HT-29 (cell line): ENCODE results near the gene NRCAM. TPM values are rescaled to one million over a fixed set of nuclear protein-coding genes. Genes with fewer than 3 reads are reported as not detected.
"Not testable (repeated sequence)": the region's sequence is repeated elsewhere in the genome, so short reads cannot be mapped to it uniquely, and the experiment has no call there.

Source experiments
- DNase-seq: peaks from one replicate; pipeline ENCODE4 v3.0.0-alpha.2; 2015; ENCODE audit warnings: low spot score
- total RNA-seq: library from RNA; depleted of rRNA; stranded (reverse); fragments of >200 nt; shearing (Covaris generic); gene quantifications from 2 replicates; pipeline ENCODE4 v1.2.3, GENCODE V29; 2014

NRCAM gene
- total RNA-seq, 1 experiment from 2014 or later, result 0.61 TPM

GRCh38 chr7:108345710-108346336, 110.4 kb downstream of the NRCAM start:
- no peak for DNase-seq

- DNase-seq, result peak; percentile 66
Observed at GRCh38 chr7:108340856-108341411, 115.3 kb downstream of the NRCAM start.

DNA sequence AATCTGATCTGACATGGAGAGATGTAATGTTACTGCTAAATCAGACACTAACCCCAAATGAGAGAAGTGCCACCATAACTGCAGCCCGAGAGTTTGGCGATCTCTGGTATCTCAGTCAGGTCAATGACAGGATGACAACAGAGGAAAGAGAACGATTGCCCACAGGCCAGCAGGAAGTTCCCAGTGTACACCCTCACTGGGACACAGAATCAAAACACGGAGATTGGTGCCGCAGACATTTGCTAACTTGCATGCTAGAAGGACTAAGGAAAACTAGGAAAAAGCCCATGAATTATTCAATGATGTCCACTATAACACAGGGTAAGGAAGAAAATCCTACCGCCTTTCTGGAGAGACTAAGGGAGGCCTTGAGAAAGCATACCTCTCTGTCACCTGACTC, 115.8 kb downstream of the NRCAM start:
- not testable (repeated sequence) for DNase-seq

GRCh38 chr7:108335269-108335918, 120.8 kb downstream of the NRCAM start:
- peak; percentile 37 for DNase-seq

- DNase-seq, result no peak
Observed at GRCh38 chr7:108332937-108333336, 123.3 kb downstream of the NRCAM start.

GRCh38 chr7:108331971-108332370, 124.3 kb downstream of the NRCAM start:
- no peak for DNase-seq

DNA sequence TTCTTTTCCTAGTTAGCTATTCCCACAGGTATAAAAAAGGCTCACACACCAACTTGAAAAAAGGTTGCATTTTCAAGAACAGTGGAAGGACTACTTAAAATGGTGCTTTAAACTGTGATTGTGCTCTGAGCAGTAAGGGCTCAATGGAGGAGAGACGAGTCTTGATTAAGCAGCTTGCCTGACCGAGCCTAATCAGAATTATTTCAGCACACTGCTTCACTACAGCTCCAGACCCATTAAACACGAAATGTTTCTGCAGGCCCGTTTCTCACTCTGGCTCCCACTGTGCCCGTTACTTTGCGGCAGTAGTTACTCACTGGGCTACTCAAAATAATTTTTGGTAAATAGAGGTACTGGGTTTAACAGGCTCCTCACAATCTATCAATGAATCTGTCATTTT, 126.0 kb downstream of the NRCAM start:
- no peak for DNase-seq

GRCh38 chr7:108329514-108329913, 126.7 kb downstream of the NRCAM start:
- DNase-seq, result no peak

DNA sequence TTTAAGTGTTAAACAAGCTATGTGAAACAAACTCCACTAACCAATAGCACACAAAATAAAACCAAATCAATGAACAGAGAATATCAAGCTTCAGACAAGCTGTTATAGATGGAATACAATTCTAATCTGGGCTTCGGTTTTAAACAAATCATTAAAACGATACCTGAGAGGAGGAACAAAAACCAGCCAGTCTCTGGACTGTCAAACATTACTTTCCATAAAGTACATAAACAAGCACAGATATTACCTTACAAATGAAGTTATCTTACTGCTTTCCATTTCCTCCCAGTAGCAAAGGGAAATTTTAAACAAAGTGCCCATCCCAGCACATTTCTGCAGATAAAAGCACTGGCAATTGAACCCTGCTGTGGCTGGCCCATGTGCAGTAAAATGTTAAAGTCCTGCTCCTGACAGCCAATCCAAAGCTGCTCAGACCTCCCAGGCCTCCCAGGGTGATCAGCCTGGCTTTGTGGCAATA, 128.0 kb downstream of the NRCAM start:
- no peak for DNase-seq

DNA sequence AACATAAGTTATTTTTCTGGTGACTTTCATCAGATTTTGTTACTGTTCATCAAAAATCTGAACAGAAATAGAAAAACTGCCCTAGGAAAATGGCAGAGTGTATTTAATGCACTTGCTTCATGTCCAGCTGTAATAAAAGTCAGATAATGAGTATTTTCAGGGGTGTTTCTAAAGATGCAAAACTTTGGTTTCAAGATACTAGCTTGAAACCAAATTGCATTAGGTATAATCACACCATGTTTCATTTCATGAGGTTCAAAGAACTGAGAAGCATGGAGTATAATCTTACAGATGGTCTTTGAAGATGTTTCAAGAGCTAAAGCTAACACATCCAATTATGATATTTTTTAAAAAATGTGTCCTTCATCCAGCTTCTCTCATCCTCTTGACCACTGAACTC, 128.9 kb downstream of the NRCAM start:
- DNase-seq, result no peak

DNA sequence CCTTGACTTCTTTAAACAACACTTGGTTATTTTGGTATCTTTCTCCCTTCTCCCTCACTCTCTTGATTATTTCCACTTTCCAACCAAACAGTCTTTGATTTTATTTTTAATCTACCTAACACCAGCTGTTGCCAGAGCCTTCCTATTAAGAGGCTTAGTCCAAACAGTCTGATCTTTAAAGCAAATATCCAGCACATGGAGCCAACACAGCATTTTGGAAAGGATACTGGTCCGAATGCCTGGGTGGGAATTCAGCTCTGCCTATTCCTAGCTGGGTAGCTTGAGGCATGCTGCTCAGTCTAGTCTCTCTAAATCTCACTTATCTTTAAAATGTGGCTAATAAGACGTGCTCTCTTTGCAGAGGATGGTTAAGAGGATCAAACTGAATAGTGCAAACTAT, 129.3 kb downstream of the NRCAM start:
- no peak for DNase-seq

DNA sequence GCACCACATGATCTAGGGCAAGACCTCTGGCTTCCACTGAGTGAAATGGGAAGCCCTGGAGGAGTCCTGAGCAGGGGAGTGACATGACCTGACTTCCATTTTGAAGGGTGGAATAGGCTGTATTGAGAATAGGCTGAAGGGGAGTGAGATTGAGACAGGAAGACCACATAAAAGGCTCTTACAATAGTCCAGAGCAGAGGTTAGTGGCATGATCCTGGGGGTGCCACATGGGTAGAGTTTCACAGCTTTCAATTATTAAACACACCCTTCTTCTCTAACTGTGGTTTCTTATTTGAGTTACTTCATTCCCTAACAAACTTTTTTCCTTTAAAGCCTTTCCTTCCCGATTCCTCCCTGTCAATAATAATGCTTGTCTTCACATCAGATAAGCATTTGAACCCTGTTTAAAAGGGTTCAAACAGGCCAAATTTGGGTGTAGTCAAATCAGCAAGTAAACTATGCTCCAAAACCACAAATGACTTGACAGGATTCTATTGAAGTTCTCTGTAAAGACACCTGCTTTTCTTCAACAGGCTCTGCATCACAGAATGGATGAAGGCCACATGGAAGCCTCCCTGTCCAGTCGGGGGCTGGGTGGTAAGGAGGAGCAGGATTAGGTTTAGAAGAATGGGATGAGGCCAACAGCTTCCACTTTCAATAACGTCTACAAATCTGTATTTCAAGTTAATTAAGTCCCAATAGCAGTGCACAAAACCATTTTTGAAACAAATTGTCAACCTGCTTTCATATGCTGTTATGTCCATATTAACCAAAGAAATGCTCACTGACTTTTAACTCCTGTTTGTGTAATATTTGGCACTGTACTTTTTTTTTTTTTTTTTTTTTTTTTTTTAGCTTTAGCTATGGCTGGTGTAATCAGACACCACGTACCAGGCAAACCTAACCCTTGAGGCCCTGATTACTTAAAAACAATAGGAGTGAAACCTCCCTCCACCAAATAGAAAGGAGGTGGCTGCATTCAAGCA, 131.9 kb downstream of the NRCAM start:
- peak; percentile 61 for DNase-seq

DNA sequence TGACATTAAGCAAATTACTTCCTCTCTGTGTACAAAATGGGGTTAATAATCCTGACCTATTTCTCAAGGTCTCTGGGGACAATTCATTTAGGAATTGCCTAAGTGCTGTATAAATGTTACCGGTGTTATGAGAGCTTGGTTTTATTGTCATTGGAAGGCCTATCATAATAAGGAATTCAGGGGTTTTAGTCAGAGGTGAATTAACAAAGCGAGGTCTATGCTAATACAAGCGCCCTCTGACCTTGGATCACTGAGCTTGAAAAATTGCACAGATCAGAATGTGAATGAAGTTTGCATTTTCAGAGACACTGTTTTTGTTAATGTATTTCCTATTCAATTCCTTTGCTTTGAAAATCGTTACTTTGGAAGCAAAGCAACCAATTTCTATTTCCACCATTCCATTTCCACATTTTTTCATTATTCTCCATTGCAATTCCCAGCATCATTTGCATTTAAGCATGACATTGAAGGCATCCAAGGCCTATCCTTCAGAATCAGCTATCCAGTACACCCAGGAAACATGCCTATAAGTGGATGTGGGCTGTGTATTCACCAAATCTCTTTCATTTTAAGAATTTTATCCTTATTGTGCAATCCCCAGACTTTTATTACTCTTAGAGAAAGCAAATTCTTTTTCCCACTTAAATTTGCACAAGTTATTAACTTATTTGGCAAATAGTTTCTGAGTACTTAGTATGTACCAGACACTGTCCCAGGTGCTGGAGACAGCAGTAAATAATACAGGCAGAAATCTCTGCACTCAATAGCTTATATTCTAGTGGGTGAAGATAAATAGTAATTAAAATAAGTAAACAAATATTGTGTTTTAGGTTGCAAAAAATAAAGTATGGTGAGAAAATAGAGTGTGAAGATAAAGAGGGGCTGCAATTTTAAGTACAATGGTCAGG, 133.1 kb downstream of the NRCAM start:
- DNase-seq, result peak; percentile 17

- no peak for DNase-seq
Observed at GRCh38 chr7:108322046-108322445, 134.2 kb downstream of the NRCAM start.

DNA sequence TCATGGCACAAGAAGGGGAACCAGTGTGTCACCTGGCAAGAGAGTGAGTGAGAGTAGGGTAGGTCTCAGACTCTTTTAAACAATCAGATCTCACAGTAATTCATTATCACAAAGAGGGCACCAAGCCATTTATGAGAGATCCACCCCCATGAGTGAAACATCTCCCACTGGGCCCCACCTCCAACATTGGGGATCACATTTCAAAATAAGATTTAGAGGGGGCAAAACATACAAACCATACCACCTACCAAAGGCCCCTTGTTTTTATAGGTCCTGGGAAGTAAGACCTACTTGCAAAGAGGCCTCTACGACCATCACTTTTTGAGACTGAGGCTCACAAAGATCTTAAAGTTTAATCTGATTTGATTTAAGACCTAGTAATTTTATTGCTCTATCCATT, 134.9 kb downstream of the NRCAM start:
- no peak for DNase-seq

DNA sequence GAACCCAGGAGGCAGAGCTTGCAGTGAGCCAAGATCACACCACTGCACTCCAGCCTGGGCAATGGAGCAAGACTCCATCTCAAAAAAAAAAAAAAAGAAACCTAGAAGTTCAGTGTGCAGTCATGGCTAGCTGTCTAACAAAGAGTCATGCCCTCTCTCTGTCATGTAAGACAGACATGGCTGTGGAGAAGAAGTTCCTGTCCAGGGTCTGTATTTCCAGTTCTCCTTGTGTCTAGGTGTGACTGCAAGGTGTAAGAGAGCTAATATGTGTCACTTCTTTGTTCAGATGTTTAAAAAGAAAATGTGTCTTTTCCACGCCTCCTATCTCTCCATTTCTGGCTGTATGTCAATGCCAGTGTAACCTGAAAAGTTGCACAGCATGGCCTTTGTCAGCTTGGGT, 139.5 kb downstream of the NRCAM start:
- no peak for DNase-seq

DNA sequence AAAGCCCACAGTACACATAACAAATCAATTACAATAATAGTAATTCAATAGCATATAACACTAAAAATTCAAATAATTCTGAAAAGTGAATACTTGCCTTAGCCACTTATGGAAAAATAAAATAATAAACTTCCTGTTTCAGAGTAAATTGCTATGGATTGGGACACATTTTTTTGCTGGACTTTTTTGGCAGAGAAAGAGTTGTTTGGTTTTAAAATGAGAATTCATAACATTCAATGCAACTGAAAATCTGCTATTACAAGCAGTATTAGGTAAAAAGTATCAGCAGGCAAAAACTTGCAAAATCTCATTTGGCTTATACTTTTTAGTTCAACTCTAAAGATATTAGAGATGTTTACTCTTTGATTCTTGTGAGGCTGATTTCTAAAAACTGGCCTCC, 141.7 kb downstream of the NRCAM start:
- no peak for DNase-seq

DNA sequence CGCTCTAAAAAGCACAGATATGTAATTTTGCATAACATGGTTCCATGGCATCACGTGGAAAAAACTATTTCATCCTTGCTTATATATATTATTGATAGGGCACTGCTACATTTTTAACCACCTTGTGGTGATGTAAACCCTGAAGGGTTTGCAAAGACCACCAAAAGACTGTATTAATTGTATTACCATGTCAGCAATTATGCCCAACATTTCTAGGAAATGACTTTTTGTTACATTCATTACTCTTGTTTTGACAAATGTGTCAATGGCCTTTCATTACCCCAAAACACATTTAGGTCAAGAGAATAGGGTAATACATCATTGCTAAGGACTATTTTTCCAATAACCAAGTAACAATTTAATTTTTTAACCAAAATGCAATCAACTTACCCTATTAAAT, 142.2 kb downstream of the NRCAM start:
- no peak for DNase-seq

DNA sequence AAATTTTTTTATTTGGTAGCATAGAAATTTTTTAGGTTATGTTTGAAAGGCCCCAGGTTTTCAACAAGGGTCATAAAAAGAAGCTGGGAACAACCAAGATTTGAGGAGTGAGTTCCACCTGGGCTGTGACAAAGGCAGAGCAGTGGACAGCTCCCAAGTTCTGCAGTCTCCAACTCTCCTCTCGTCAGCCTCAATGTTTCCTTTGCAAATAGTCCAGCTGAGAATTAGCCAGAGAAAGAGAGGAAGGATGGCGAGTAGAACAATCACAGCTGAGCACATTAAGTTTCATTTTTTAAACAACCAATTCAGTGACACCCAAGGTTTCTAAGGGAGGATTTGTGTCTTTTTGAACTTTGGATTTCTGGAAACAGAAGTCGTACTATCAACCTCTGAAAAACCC, 143.2 kb downstream of the NRCAM start:
- no peak for DNase-seq

DNA sequence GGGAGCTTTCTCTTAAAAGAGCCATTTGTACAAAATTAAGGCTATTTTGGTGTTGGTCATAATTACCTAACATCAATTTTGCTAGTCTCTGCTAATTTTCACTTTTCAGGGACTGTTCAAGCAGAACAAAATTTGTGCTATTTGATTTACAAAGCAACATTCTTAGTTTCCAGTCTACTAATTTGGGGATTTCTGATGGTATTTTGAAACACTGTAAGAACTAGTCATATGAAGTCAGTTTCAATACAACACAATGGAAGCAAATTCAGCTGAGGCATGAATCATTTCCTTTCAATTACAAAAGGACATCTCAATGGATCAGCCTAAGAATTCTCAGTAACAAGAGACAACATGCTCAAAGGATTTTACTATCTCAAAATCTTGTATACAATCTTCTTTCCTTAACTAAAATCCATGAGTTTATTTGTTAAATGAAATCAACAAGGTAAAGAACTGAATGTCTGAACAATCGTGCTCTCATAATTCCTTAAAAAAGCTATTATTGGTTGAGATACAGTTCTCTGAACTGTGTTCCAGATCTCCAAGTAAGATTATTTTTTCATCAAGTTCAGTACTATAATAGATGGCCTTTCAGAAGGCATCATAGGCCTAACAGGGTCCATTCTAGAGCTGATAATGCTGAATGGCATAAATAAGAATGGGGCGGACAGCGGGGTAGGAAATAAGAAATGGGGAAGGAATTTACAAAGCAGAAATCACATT, 144.6 kb downstream of the NRCAM start:
- DNase-seq, result no peak
